ENCODE data around the gene DYNC2LI1.

Gene DYNC2LI1

DNA sequence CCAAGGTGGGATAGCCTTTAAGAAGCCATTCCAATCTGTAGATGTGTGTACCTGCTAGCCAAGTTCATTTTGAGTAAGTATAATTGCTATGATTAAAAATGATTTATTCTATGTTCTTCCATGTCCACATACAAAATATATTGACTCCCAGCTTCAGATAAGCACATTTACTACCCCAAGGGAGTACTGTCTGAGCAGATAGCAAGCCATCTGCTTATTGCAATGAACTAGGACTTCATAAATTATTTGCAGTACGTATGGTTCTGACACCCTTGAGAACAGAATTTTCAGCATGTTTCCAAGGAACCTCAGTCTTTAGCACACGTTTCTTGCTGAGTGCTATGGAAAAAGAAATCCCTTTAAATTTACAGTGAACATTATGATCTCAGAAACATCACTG lies 36.6 kb downstream of the DYNC2LI1 start:
- Histone ChIP-seq H3K9me2 (replicated peaks; ENCODE audit: low read depth, low read length) (no peaks in the 10 kb centered on the region), H3K9ac (ENCODE audit: low read depth, low read length, poor library complexity, severe bottlenecking) (no peak overlapping the region), H3K27me3 (ENCODE audit: insufficient read depth, low read length, poor library complexity, severe bottlenecking) (no peaks in the 10 kb centered on the region), H4K20me1 (ENCODE audit: insufficient read depth, low read length, poor library complexity, severe bottlenecking) (no peaks in the 10 kb centered on the region), H3K4me1 (ENCODE audit: insufficient read depth, low read length, poor library complexity, severe bottlenecking) (no peaks in the 10 kb centered on the region), H3K79me2 (ENCODE audit: insufficient read depth, low read length) (no peaks in the 10 kb centered on the region), H2AFZ (ENCODE audit: low read length) (no peak overlapping the region), H3K4me2 (ENCODE audit: low read depth, low read length, poor library complexity, severe bottlenecking) (no peak overlapping the region), H3F3A (ENCODE audit: low read depth) (no peaks in the 10 kb centered on the region), H3K9me3 (ENCODE audit: insufficient read depth, low read depth, low read length) (no peaks in the 10 kb centered on the region), H3K36me3 (ENCODE audit: insufficient read depth, low read length) (no peaks in the 10 kb centered on the region), H3K4me3 (ENCODE audit: low read length, poor library complexity, severe bottlenecking) (no peak overlapping the region)
- no peak for TF ChIP-seq EZH2phosphoT487 (IDR thresholded peaks at IDR 0.05; ENCODE audit: borderline replicate concordance)
- TF ChIP-seq, protein P1, sequence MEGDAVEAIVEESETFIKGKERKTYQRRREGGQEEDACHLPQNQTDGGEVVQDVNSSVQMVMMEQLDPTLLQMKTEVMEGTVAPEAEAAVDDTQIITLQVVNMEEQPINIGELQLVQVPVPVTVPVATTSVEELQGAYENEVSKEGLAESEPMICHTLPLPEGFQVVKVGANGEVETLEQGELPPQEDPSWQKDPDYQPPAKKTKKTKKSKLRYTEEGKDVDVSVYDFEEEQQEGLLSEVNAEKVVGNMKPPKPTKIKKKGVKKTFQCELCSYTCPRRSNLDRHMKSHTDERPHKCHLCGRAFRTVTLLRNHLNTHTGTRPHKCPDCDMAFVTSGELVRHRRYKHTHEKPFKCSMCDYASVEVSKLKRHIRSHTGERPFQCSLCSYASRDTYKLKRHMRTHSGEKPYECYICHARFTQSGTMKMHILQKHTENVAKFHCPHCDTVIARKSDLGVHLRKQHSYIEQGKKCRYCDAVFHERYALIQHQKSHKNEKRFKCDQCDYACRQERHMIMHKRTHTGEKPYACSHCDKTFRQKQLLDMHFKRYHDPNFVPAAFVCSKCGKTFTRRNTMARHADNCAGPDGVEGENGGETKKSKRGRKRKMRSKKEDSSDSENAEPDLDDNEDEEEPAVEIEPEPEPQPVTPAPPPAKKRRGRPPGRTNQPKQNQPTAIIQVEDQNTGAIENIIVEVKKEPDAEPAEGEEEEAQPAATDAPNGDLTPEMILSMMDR (conservative IDR thresholded peaks at IDR 0.05; ENCODE audit: low read length) = no peak

DNA sequence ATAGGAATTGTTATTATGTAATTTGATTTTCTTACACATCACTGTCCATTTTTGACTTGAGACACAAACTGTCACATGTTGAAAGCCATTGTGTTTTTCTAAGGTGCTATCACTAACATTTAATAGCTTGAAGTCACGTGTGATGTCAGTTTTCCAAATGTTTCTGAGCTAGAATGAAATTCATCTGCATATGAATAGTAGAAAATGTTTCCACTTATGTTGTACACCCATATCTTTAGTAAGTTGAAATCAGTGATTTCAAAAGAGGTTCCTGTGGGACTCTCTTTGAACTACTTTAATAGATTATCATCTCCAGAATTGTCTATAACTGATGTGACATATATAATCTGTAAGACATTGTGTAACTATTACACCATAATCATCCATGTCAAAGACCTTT lies 37.0 kb downstream of the DYNC2LI1 start:
- Histone ChIP-seq H3K9me2 (replicated peaks; ENCODE audit: low read depth, low read length) (no peaks in the 10 kb centered on the region), H3K9me3 (ENCODE audit: insufficient read depth, low read depth, low read length) (no peaks in the 10 kb centered on the region), H3K4me3 (ENCODE audit: low read length, poor library complexity, severe bottlenecking) (no peak overlapping the region), H3K4me1 (ENCODE audit: insufficient read depth, low read length, poor library complexity, severe bottlenecking) (no peaks in the 10 kb centered on the region), H3K27me3 (ENCODE audit: insufficient read depth, low read length, poor library complexity, severe bottlenecking) (no peaks in the 10 kb centered on the region), H3K9ac (ENCODE audit: low read depth, low read length, poor library complexity, severe bottlenecking) (no peak overlapping the region), H3K79me2 (ENCODE audit: insufficient read depth, low read length) (no peaks in the 10 kb centered on the region), H2AFZ (ENCODE audit: low read length) (no peak overlapping the region), H4K20me1 (ENCODE audit: insufficient read depth, low read length, poor library complexity, severe bottlenecking) (no peaks in the 10 kb centered on the region), H3K36me3 (ENCODE audit: insufficient read depth, low read length) (no peaks in the 10 kb centered on the region), H3F3A (ENCODE audit: low read depth) (no peaks in the 10 kb centered on the region), H3K4me2 (ENCODE audit: low read depth, low read length, poor library complexity, severe bottlenecking) (no peak overlapping the region)
- TF ChIP-seq EZH2phosphoT487 (IDR thresholded peaks at IDR 0.05; ENCODE audit: borderline replicate concordance) = no peak
- TF ChIP-seq, protein P1 (conservative IDR thresholded peaks at IDR 0.05; ENCODE audit: low read length) = no peak

DNA sequence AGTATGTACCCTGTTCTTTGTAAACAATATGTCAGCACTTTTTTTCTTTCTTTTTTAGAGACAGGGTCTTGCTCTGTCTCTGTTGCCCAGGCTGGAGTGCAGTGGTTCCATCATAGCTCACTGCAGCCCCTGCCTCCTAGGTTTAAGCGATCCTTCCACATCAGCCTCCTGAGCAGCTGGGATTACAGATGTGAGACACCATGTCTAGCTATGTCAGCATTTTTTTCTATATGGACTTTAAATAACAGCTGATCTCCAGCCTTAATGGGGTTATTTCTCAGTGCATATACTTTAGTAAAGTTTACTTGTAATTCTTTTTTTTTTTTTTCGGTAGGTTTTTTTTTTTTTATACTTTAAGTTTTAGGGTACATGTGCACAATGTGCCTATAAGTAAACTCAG lies 38.2 kb downstream of the DYNC2LI1 start:
- Histone ChIP-seq H3K9me2 (replicated peaks; ENCODE audit: low read depth, low read length) (no peaks in the 10 kb centered on the region), H3K36me3 (ENCODE audit: insufficient read depth, low read length) (no peaks in the 10 kb centered on the region), H4K20me1 (ENCODE audit: insufficient read depth, low read length, poor library complexity, severe bottlenecking) (no peaks in the 10 kb centered on the region), H3K4me1 (ENCODE audit: insufficient read depth, low read length, poor library complexity, severe bottlenecking) (no peaks in the 10 kb centered on the region), H3K9ac (ENCODE audit: low read depth, low read length, poor library complexity, severe bottlenecking) (no peak overlapping the region), H3F3A (ENCODE audit: low read depth) (no peaks in the 10 kb centered on the region), H3K27me3 (ENCODE audit: insufficient read depth, low read length, poor library complexity, severe bottlenecking) (no peaks in the 10 kb centered on the region), H3K9me3 (ENCODE audit: insufficient read depth, low read depth, low read length) (no peaks in the 10 kb centered on the region), H3K79me2 (ENCODE audit: insufficient read depth, low read length) (no peaks in the 10 kb centered on the region), H3K4me3 (ENCODE audit: low read length, poor library complexity, severe bottlenecking) (no peak overlapping the region), H2AFZ (ENCODE audit: low read length) (no peak overlapping the region), H3K4me2 (ENCODE audit: low read depth, low read length, poor library complexity, severe bottlenecking) (no peak overlapping the region)
- TF ChIP-seq, protein P1 (conservative IDR thresholded peaks at IDR 0.05; ENCODE audit: low read length) = no peak
- no peak for TF ChIP-seq EZH2phosphoT487 (IDR thresholded peaks at IDR 0.05; ENCODE audit: borderline replicate concordance)
